Liver (tissue), 9 donors: Measurements from ENCODE around the gene DGCR8. TPM values are rescaled to one million over a fixed set of nuclear protein-coding genes. Genes with fewer than 3 reads are reported as not detected.

Experiments
- DNase-seq: peaks from one replicate; pipeline ENCODE4 v3.0.0-alpha.2; 2017; ENCODE audit warnings: low spot score
- H3K27ac ChIP-seq, 2 donors: one replicate each; pipeline ENCODE4 v1.7.0; 2013; ENCODE audit warnings: inconsistent platforms in 2 of 2, low read length in 2 of 2, control low read depth in 1 of 2, low read depth in 1 of 2, mild to moderate bottlenecking in 1 of 2
- H3K27me3 ChIP-seq, 4 donors: one replicate each; pipeline versions ENCODE4 v1.6.1 to v1.7.0; 2013; ENCODE audit warnings: low read length in 3 of 4, inconsistent platforms in 1 of 4, mild to moderate bottlenecking in 1 of 4, moderate library complexity in 1 of 4; ENCODE audit not compliant: control insufficient read depth in 4 of 4, insufficient read depth in 4 of 4
- H3K36me3 ChIP-seq, 4 donors: one replicate each; pipeline versions ENCODE4 v1.6.1 to v1.7.0; 2013; ENCODE audit warnings: low read length in 3 of 4, mild to moderate bottlenecking in 3 of 4, low read depth in 1 of 4, moderate library complexity in 1 of 4; ENCODE audit not compliant: control insufficient read depth in 4 of 4, insufficient read depth in 3 of 4
- H3K4me1 ChIP-seq, 4 donors: one replicate each; pipeline versions ENCODE4 v1.6.1 to v1.7.0; 2013; ENCODE audit warnings: low read length in 3 of 4, mild to moderate bottlenecking in 3 of 4, moderate library complexity in 1 of 4; ENCODE audit not compliant: control insufficient read depth in 4 of 4, insufficient read depth in 4 of 4
- H3K4me3 ChIP-seq, 3 donors: one replicate each; pipeline versions ENCODE4 v1.6.1 to v1.7.0; 2013; ENCODE audit warnings: low read length in 3 of 3, control low read depth in 1 of 3, low read depth in 1 of 3, mild to moderate bottlenecking in 1 of 3
- H3K9ac ChIP-seq, 2 donors: one replicate each; pipeline ENCODE4 v1.7.0; 2013; ENCODE audit warnings: low read length in 2 of 2, mild to moderate bottlenecking in 2 of 2, moderate library complexity in 2 of 2, control low read depth in 1 of 2, low read depth in 1 of 2
- H3K9me3 ChIP-seq, 4 donors: one replicate each; pipeline versions ENCODE4 v1.6.1 to v1.7.0; 2013; ENCODE audit warnings: low read length in 3 of 4; ENCODE audit not compliant: control insufficient read depth in 4 of 4
- EGR1 ChIP-seq, 2 donors: IDR thresholded peaks; 2 replicates each; pipeline ENCODE4 v1.6.1; 2016 to 2018; ENCODE audit warnings: antibody characterized with exemption in 2 of 2, low read depth in 2 of 2
- FOXA1 ChIP-seq: IDR thresholded peaks from 2 replicates; pipeline ENCODE4 v1.6.1; 2016; ENCODE audit warnings: antibody characterized with exemption
- FOXA2 ChIP-seq: IDR thresholded peaks from 2 replicates; pipeline ENCODE4 v1.6.1; 2016; ENCODE audit warnings: antibody characterized with exemption
- GABPA ChIP-seq, 2 donors: IDR thresholded peaks in 1 of 2; conservative IDR thresholded peaks in 1 of 2; 2 replicates each; pipeline ENCODE4 v1.6.1; 2016; ENCODE audit warnings: antibody characterized with exemption in 2 of 2, mild to moderate bottlenecking in 1 of 2, moderate library complexity in 1 of 2
- HNF4A ChIP-seq, 2 donors: conservative IDR thresholded peaks; 2 replicates each; pipeline ENCODE4 v1.6.1; 2016; ENCODE audit warnings: antibody characterized with exemption in 2 of 2, mild to moderate bottlenecking in 2 of 2
- HNF4G ChIP-seq: IDR thresholded peaks from 2 replicates; pipeline ENCODE4 v1.6.1; 2016; ENCODE audit warnings: antibody characterized with exemption
- JUND ChIP-seq, 2 donors: IDR thresholded peaks; 2 replicates each; pipeline ENCODE4 v1.6.1; 2016; ENCODE audit warnings: antibody characterized with exemption in 2 of 2
- NR2F2 ChIP-seq: IDR thresholded peaks from 2 replicates; pipeline ENCODE4 v1.6.1; 2016; ENCODE audit warnings: antibody characterized with exemption
- RAD21 ChIP-seq, 2 donors: IDR thresholded peaks; 2 replicates each; pipeline ENCODE4 v1.6.1; 2016; ENCODE audit warnings: antibody characterized with exemption in 2 of 2, mild to moderate bottlenecking in 2 of 2
- RXRA ChIP-seq, 2 donors: IDR thresholded peaks; 2 replicates each; pipeline ENCODE4 v1.6.1; 2017 to 2018; ENCODE audit warnings: antibody characterized with exemption in 2 of 2, mild to moderate bottlenecking in 1 of 2
- SP1 ChIP-seq: IDR thresholded peaks from 2 replicates; pipeline ENCODE4 v1.6.1; 2018; ENCODE audit warnings: antibody characterized with exemption, mild to moderate bottlenecking
- TAF1 ChIP-seq: conservative IDR thresholded peaks from 2 replicates; pipeline ENCODE4 v1.6.1; 2016; ENCODE audit warnings: antibody characterized with exemption, mild to moderate bottlenecking
- YY1 ChIP-seq: IDR thresholded peaks from 2 replicates; pipeline ENCODE4 v1.6.1; 2016; ENCODE audit warnings: antibody characterized with exemption, mild to moderate bottlenecking
- WGBS: extraction: QIAGEN DNeasy Blood & Tissue Kit; methylation state at CpG from one replicate; pipeline ENCODE4 v1.1.7; 2013; 5-methylcytosine and 5-hydroxymethylcytosine counted together
- polyA plus RNA-seq, 2 donors: library from polyadenylated mRNA; stranded (reverse) in 1 of 2; unstranded in 1 of 2; fragments of 200-250 nt in 1 of 2; fragments of >200 nt in 1 of 2; fragmentation: Nextera tagmentation in 1 of 2; extraction: Ambion mirVana in 1 of 2; gene quantifications; one replicate each; pipeline versions ENCODE4 v1.2.1 to v1.2.3, GENCODE V29; 2013 to 2015
- total RNA-seq, 2 donors: library from RNA; depleted of rRNA; stranded (reverse); fragments of >200 nt; gene quantifications; one replicate each; pipeline ENCODE4 v1.2.3, GENCODE V29; 2014
- TF ChIP-seq, protein P1 (sequence below): IDR thresholded peaks from 2 replicates; pipeline ENCODE4 v1.6.1; 2016; ENCODE audit warnings: antibody characterized with exemption
- TF ChIP-seq, protein P2 (sequence below): IDR thresholded peaks from 2 replicates; pipeline ENCODE4 v1.6.1; 2016; ENCODE audit warnings: antibody characterized with exemption
- TF ChIP-seq, protein P3 (sequence below): fragments of 150-350 bp; IDR thresholded peaks from 2 replicates; pipeline ENCODE4 v1.5.1; 2017; ENCODE audit warnings: improper control_type of control experiment, low read depth, low read length; ENCODE audit not compliant: missing input control
- TF ChIP-seq, protein P4 (sequence below): IDR thresholded peaks from 2 replicates; pipeline ENCODE4 v1.6.1; 2016; ENCODE audit warnings: antibody characterized with exemption, mild to moderate bottlenecking
- TF ChIP-seq, protein P5 (sequence below): IDR thresholded peaks from 2 replicates; pipeline ENCODE4 v1.6.1; 2016; ENCODE audit warnings: antibody characterized with exemption
- donor health status: healthy.
- donor health status: healthy.
- donor health status: healthy.
- donor health status: healthy.
- donor health status: healthy.

DGCR8 gene
- total and polyA plus RNA-seq, 4 donors: 7.9 to 27.1 (median 15.8) TPM

DNA sequence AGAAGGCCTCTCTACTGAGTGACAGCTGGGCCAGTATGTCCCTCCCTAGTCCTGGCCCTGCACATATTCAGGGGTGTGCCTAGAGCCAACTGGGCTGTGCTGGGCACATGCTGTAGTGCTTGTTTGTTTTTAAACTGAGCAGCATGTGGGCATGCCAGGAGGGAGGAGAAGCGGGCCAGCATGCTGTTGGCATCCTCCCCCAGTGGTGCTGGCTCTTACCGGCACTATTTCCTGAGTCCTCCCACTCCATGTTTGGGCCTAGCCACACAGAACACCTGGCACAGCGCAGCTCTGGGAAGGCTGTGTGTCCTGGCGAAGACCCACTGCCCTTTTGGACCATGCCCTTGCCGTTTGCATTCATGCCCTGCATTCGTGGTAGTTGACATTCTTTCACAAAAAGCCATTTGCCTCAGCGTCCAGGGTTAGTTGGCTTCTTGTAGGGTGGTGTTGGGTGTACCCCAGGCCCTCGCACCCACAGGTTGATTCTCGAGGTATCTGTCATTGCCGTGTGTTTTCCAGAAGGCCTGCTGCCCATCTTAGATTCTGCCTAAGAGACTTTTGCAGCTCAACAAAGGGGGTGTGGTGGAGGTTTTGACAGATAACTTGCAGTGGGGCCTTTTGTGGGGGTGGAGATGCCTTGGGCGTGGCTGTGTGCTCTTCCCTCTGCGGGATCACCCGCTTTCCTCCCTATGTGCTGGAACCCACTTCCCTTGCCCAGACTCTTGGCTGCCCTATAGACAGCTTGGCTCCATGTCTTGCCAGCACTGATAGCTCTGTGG is 13.6 kb downstream of the DGCR8 start:
- WGBS: 44% methylated on average over 13 of the region's 13 CpGs
- peak overlapping the region; percentile 92 for H3K27ac ChIP-seq
- no peak overlapping the region for H3K4me3 ChIP-seq
- no peak for DNase-seq
- no peaks in the 10 kb centered on the region for H3K27me3 ChIP-seq
- peak; percentile 99 to 100 for TF ChIP-seq HNF4A (conservative IDR thresholded peaks at IDR 0.05)
- TF ChIP-seq NR2F2: no peak
- peak; percentile 99 for TF ChIP-seq SP1
- peak in 1 of 2 donors; percentile 47 for TF ChIP-seq RAD21 (IDR thresholded peaks at IDR 0.05)
- TF ChIP-seq TAF1: peak; percentile 57
- TF ChIP-seq FOXA2: peak; percentile 85
- TF ChIP-seq FOXA1: peak; percentile 79
- TF ChIP-seq, protein P1, sequence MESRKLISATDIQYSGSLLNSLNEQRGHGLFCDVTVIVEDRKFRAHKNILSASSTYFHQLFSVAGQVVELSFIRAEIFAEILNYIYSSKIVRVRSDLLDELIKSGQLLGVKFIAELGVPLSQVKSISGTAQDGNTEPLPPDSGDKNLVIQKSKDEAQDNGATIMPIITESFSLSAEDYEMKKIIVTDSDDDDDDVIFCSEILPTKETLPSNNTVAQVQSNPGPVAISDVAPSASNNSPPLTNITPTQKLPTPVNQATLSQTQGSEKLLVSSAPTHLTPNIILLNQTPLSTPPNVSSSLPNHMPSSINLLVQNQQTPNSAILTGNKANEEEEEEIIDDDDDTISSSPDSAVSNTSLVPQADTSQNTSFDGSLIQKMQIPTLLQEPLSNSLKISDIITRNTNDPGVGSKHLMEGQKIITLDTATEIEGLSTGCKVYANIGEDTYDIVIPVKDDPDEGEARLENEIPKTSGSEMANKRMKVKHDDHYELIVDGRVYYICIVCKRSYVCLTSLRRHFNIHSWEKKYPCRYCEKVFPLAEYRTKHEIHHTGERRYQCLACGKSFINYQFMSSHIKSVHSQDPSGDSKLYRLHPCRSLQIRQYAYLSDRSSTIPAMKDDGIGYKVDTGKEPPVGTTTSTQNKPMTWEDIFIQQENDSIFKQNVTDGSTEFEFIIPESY: peak; percentile 91
- peak in 1 of 2 donors; percentile 76 for TF ChIP-seq EGR1 (IDR thresholded peaks at IDR 0.05; ENCODE audit: low read depth in 2 of 2)
- TF ChIP-seq, protein P2, sequence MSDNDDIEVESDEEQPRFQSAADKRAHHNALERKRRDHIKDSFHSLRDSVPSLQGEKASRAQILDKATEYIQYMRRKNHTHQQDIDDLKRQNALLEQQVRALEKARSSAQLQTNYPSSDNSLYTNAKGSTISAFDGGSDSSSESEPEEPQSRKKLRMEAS: peak; percentile 99
- TF ChIP-seq, protein P3, sequence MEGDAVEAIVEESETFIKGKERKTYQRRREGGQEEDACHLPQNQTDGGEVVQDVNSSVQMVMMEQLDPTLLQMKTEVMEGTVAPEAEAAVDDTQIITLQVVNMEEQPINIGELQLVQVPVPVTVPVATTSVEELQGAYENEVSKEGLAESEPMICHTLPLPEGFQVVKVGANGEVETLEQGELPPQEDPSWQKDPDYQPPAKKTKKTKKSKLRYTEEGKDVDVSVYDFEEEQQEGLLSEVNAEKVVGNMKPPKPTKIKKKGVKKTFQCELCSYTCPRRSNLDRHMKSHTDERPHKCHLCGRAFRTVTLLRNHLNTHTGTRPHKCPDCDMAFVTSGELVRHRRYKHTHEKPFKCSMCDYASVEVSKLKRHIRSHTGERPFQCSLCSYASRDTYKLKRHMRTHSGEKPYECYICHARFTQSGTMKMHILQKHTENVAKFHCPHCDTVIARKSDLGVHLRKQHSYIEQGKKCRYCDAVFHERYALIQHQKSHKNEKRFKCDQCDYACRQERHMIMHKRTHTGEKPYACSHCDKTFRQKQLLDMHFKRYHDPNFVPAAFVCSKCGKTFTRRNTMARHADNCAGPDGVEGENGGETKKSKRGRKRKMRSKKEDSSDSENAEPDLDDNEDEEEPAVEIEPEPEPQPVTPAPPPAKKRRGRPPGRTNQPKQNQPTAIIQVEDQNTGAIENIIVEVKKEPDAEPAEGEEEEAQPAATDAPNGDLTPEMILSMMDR: no peak
- peak in 1 of 2 donors; percentile 75 for TF ChIP-seq JUND (IDR thresholded peaks at IDR 0.05)
- TF ChIP-seq, protein P4, sequence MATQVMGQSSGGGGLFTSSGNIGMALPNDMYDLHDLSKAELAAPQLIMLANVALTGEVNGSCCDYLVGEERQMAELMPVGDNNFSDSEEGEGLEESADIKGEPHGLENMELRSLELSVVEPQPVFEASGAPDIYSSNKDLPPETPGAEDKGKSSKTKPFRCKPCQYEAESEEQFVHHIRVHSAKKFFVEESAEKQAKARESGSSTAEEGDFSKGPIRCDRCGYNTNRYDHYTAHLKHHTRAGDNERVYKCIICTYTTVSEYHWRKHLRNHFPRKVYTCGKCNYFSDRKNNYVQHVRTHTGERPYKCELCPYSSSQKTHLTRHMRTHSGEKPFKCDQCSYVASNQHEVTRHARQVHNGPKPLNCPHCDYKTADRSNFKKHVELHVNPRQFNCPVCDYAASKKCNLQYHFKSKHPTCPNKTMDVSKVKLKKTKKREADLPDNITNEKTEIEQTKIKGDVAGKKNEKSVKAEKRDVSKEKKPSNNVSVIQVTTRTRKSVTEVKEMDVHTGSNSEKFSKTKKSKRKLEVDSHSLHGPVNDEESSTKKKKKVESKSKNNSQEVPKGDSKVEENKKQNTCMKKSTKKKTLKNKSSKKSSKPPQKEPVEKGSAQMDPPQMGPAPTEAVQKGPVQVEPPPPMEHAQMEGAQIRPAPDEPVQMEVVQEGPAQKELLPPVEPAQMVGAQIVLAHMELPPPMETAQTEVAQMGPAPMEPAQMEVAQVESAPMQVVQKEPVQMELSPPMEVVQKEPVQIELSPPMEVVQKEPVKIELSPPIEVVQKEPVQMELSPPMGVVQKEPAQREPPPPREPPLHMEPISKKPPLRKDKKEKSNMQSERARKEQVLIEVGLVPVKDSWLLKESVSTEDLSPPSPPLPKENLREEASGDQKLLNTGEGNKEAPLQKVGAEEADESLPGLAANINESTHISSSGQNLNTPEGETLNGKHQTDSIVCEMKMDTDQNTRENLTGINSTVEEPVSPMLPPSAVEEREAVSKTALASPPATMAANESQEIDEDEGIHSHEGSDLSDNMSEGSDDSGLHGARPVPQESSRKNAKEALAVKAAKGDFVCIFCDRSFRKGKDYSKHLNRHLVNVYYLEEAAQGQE: peak; percentile 89
- TF ChIP-seq YY1: peak; percentile 88
- TF ChIP-seq, protein P5, sequence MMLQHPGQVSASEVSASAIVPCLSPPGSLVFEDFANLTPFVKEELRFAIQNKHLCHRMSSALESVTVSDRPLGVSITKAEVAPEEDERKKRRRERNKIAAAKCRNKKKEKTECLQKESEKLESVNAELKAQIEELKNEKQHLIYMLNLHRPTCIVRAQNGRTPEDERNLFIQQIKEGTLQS: no peak
- TF ChIP-seq HNF4G: peak; percentile 98
- TF ChIP-seq GABPA (IDR thresholded peaks at IDR 0.05 in 1 of 2, conservative IDR thresholded peaks at IDR 0.05 in 1 of 2): peak in 1 of 2 donors; percentile 68
- peak; percentile 97 to 99 for TF ChIP-seq RXRA (IDR thresholded peaks at IDR 0.05)
- H3K4me1 ChIP-seq: peaks cover 12 to 29% (median 20%) of the 10 kb centered on the region in 4 donors
- H3K36me3 ChIP-seq: peaks cover 21 to 60% (median 40%) of the 10 kb centered on the region in 4 donors
- H3K9me3 ChIP-seq: no peaks in the 10 kb centered on the region
- H3K9ac ChIP-seq: peak overlapping the region in 1 of 2 donors; percentile 5
